Hematopoietic multipotent progenitor cell (in vitro differentiated cells): ENCODE data around the gene GPATCH8. TPM values are rescaled to one million over a fixed set of nuclear protein-coding genes. Genes with fewer than 3 reads are reported as not detected.
A peak's percentile ranks its signal among the peaks of the same experiment; 100 is the strongest.
"Not testable (repeated sequence)": the region's sequence is repeated elsewhere in the genome, so short reads cannot be mapped to it uniquely, and the experiment has no call there.

ENCODE experiments used
- DNase-seq, 3 donors: peaks; one replicate each; pipeline ENCODE4 v3.0.0-alpha.2; 2011 to 2015; ENCODE audit warnings: low read depth in 2 of 3, low spot score in 2 of 3
- total RNA-seq: library from RNA; depleted of rRNA; stranded (reverse); fragments of >200 nt; gene quantifications from one replicate; pipeline ENCODE4 v1.2.3, GENCODE V29; 2012

GPATCH8 gene
- total RNA-seq, 1 donor: 15.3 TPM

GRCh38 chr17:44398692-44399691 is 104.2 kb downstream of the GPATCH8 start:
- DNase-seq: no peak

- no peak for DNase-seq
These were observed 105.4 kb downstream of the GPATCH8 start for GRCh38 chr17:44397479-44398440.

- DNase-seq: no peak
These were observed 106.3 kb downstream of the GPATCH8 start for GRCh38 chr17:44396946-44397345.

GRCh38 chr17:44394833-44395232 is 108.4 kb downstream of the GPATCH8 start:
- no peak for DNase-seq

GRCh38 chr17:44394112-44394511 is 109.1 kb downstream of the GPATCH8 start:
- not testable (repeated sequence) for DNase-seq

- DNase-seq: peak in 1 of 3 donors; percentile 29
These were observed 112.8 kb downstream of the GPATCH8 start for GRCh38 chr17:44390250-44390870.

GRCh38 chr17:44389723-44390202 is 113.4 kb downstream of the GPATCH8 start:
- peak in 2 of 3 donors; percentile 92 to 98 for DNase-seq

- DNase-seq: no peak
These were observed 113.9 kb downstream of the GPATCH8 start, which contains the start of gene ITGA2B for GRCh38 chr17:44389281-44389680. Gene ITGA2B, minus strand, starts transcription at chr17:44389649. Its CDS starts 176 bp downstream, at chr17:44389473.

GRCh38 chr17:44387804-44388203 is 115.4 kb downstream of the GPATCH8 start:
- peak in 1 of 3 donors; percentile 19 for DNase-seq

- DNase-seq: no peak
These were observed 117.1 kb downstream of the GPATCH8 start for GRCh38 chr17:44386182-44386525.

- DNase-seq: peak; percentile 69 to 92 (median 89)
These were observed 117.7 kb downstream of the GPATCH8 start for GRCh38 chr17:44385287-44386181.

GRCh38 chr17:44384823-44385286 is 118.4 kb downstream of the GPATCH8 start:
- DNase-seq: no peak

- no peak for DNase-seq
These were observed 118.9 kb downstream of the GPATCH8 start for GRCh38 chr17:44384281-44384822.

GRCh38 chr17:44383861-44384260 is 119.3 kb downstream of the GPATCH8 start:
- no peak for DNase-seq

- DNase-seq: no peak
These were observed 119.8 kb downstream of the GPATCH8 start for GRCh38 chr17:44383363-44383762.

GRCh38 chr17:44382917-44383316 is 120.3 kb downstream of the GPATCH8 start:
- no peak for DNase-seq

GRCh38 chr17:44381810-44382305 is 121.3 kb downstream of the GPATCH8 start:
- no peak for DNase-seq

GRCh38 chr17:44380767-44381166 is 122.4 kb downstream of the GPATCH8 start:
- no peak for DNase-seq

- DNase-seq: no peak
These were observed 123.3 kb downstream of the GPATCH8 start for GRCh38 chr17:44379887-44380286.
